Mesendoderm (in vitro differentiated cells): ENCODE measurements around the gene ZDHHC9. TPM values are rescaled to one million over a fixed set of nuclear protein-coding genes. Genes with fewer than 3 reads are reported as not detected.

Experiments used
- DNase-seq: peaks from one replicate; pipeline ENCODE4 v3.0.0; 2013
- H2AK5ac ChIP-seq: 2 replicates; pipeline ENCODE4 v1.6.1; 2013; ENCODE audit warnings: low read length, inconsistent platforms
- H2BK120ac ChIP-seq: 2 replicates; pipeline ENCODE4 v1.6.1; 2013; ENCODE audit warnings: low read depth, mild to moderate bottlenecking, low read length, moderate library complexity, mixed read lengths
- H2BK15ac ChIP-seq: replicated peaks from 2 replicates; pipeline ENCODE4 v1.6.1; 2013; ENCODE audit warnings: low read depth, mild to moderate bottlenecking, moderate library complexity
- H2BK5ac ChIP-seq: 2 replicates; pipeline ENCODE4 v1.6.1; 2013; ENCODE audit warnings: low read length, inconsistent platforms
- H3K18ac ChIP-seq: 2 replicates; pipeline ENCODE4 v1.6.1; 2013; ENCODE audit warnings: mild to moderate bottlenecking, low read length, mixed read lengths
- H3K23ac ChIP-seq: one replicate; pipeline ENCODE4 v1.6.1; 2013; ENCODE audit warnings: low read length
- H3K27ac ChIP-seq: 2 replicates; pipeline ENCODE4 v1.5.1; 2013; ENCODE audit warnings: low read depth, mild to moderate bottlenecking, inconsistent platforms, low read length, moderate library complexity
- H3K27me3 ChIP-seq: 2 replicates; pipeline ENCODE4 v1.6.1; 2013; ENCODE audit warnings: low read length, control low read depth, mild to moderate bottlenecking, inconsistent platforms; ENCODE audit not compliant: insufficient read depth, poor library complexity
- H3K36me3 ChIP-seq: 2 replicates; pipeline ENCODE4 v1.6.1; 2013; ENCODE audit warnings: low read length, inconsistent platforms; ENCODE audit not compliant: control insufficient read depth, insufficient read depth
- H3K4ac ChIP-seq: one replicate; pipeline ENCODE4 v1.6.1; 2013; ENCODE audit warnings: low read depth, mild to moderate bottlenecking, low read length, moderate library complexity
- H3K4me1 ChIP-seq: 2 replicates; pipeline ENCODE4 v1.6.1; 2013; ENCODE audit warnings: low read depth, low read length, inconsistent platforms; ENCODE audit not compliant: control insufficient read depth
- H3K4me2 ChIP-seq: 2 replicates; pipeline ENCODE4 v1.6.1; 2013; ENCODE audit warnings: low read length
- H3K4me3 ChIP-seq: 2 replicates; pipeline ENCODE4 v1.5.1; 2013; ENCODE audit warnings: mild to moderate bottlenecking, low read length
- H3K56ac ChIP-seq: one replicate; pipeline ENCODE4 v1.6.1; 2013; ENCODE audit warnings: low read length
- H3K79me1 ChIP-seq: 2 replicates; pipeline ENCODE4 v1.6.1; 2013; ENCODE audit warnings: low read length, inconsistent platforms
- H3K79me2 ChIP-seq: 2 replicates; pipeline ENCODE4 v1.6.1; 2013; ENCODE audit warnings: mild to moderate bottlenecking, low read length; ENCODE audit not compliant: control insufficient read depth, insufficient read depth
- H3K9ac ChIP-seq: 2 replicates; pipeline ENCODE4 v1.6.1; 2013; ENCODE audit warnings: low read length, inconsistent platforms
- H4K5ac ChIP-seq: one replicate; pipeline ENCODE4 v1.6.1; 2013; ENCODE audit warnings: low read length
- H4K8ac ChIP-seq: one replicate; pipeline ENCODE4 v1.6.1; 2013; ENCODE audit warnings: low read depth, mild to moderate bottlenecking, control low read depth, low read length, moderate library complexity
- WGBS: extraction: QIAGEN DNeasy Blood & Tissue Kit; methylation state at CpG from one replicate; pipeline ENCODE4 v1.1.7; 2013; ENCODE audit warnings: low lambda C conversion rate, missing lambda C conversion rate; ENCODE audit not compliant: insufficient coverage; ENCODE audit errors: extremely low coverage; 5-methylcytosine and 5-hydroxymethylcytosine counted together
- small RNA-seq: library from polyadenylated mRNA; stranded (forward); fragments of <200 nt; extraction: miRNeasy Mini kit (QIAGEN cat#:217004); gene quantifications from one replicate; pipeline ENCODE3, GENCODE V24; 2013; ENCODE audit not compliant: insufficient read depth

Gene ZDHHC9

GRCh38 chrX:129754056-129755024 is 89.3 kb downstream of the ZDHHC9 start:
- Histone ChIP-seq H3K79me1 (no peaks in the 10 kb centered on the region), H3K18ac (no peak overlapping the region), H2AK5ac (no peak overlapping the region), H3K36me3 (no peaks in the 10 kb centered on the region), H3K23ac (no peak overlapping the region), H4K8ac (no peak overlapping the region), H3K4me1 (no peaks in the 10 kb centered on the region), H3K27me3 (no peaks in the 10 kb centered on the region), H3K56ac (peak overlapping the region; percentile 22), H3K4ac (no peak overlapping the region), H3K79me2 (no peaks in the 10 kb centered on the region), H2BK15ac (no peak overlapping the region), H2BK5ac (no peak overlapping the region), H4K5ac (no peak overlapping the region), H2BK120ac (no peak overlapping the region), H3K27ac (no peak overlapping the region), H3K4me3 (no peak overlapping the region), H3K9ac (no peak overlapping the region), H3K4me2 (no peak overlapping the region)
- peak; percentile 48 for DNase-seq
- WGBS, result no CpG with 5 or more reads among the region's 22 CpGs

Small RNA genes lying within 50 kb of the gene (small RNA-seq; reads per million reads assigned to genes)
- gene RF00017, result not detected
